Middle frontal gyrus (tissue), 1 donor: Measurements from ENCODE around the gene ZNF212.
"Not testable (repeated sequence)": the region's sequence is repeated elsewhere in the genome, so short reads cannot be mapped to it uniquely, and the experiment has no call there.

Experiments
- DNase-seq: peaks from one replicate; pipeline ENCODE4 v3.0.0-alpha.2; 2015; ENCODE audit warnings: low spot score; ENCODE audit errors: extremely low spot score

The ZNF212 gene

DNA sequence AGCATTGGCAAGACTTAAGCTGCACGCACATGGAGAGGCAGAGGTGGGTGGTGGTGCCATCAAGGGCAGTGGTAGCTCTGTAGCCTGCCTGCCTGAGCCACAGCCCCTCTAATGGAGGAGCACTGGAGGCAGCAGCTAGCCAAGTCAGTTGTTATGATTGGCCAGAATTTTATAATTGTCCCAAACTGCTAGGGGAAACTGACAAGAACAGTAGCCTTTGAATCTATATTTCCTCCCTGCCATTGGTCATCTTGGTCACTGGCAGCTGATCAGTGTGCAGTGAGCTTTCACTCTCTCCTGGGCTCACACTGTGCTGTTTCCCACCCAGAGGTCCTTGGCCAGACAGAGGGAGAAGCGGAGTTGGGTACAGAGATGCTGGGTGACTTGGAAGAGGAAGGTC, 12.9 kb downstream of the ZNF212 start:
- DNase-seq = no peak

DNA sequence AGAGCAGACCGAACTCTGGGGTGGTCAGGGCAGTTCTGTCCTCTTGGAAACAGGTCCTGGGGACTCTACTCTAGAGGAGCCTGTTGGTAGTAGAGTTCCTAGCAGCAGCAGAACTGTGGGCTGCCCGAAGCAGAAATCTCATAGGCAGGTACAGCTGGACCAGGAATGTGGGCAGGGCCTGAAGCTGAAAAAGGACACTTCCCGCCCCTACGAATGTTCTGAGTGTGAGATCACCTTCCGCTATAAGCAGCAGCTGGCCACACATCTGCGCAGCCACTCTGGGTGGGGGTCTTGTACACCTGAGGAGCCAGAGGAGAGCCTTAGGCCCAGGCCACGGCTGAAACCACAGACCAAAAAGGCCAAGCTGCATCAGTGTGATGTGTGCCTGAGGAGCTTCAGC, 14.2 kb downstream of the ZNF212 start:
- DNase-seq = no peak

DNA sequence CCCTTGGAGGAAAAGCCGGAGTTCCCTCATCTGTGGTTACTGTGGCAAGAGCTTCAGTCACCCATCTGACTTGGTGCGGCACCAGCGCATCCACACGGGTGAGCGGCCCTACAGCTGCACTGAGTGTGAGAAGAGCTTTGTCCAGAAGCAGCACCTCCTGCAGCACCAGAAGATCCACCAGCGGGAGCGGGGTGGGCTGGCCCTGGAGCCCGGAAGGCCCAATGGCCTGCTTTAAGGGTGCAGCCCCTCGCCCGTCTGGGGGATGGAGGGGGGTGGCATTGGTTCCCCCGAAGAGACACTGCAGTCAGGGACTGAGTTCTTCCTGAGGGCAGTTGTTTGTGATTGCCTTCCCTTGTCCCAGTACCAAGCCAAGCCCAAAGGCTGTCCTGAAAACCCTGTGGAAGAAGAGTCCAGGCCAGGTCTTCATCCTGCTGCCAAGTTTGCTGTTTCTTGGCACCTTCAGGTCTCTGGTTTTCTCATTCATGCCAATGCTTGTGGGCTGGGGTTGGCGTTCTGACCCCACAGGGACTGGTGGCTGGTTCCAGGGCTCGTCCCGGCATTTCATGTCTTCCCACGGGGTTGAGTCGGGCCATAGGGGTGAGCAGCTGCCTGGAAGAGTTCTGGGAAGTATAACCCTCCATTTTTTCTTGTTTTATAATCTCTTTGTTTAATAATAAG, 14.9 kb downstream of the ZNF212 start:
- DNase-seq = no peak

DNA sequence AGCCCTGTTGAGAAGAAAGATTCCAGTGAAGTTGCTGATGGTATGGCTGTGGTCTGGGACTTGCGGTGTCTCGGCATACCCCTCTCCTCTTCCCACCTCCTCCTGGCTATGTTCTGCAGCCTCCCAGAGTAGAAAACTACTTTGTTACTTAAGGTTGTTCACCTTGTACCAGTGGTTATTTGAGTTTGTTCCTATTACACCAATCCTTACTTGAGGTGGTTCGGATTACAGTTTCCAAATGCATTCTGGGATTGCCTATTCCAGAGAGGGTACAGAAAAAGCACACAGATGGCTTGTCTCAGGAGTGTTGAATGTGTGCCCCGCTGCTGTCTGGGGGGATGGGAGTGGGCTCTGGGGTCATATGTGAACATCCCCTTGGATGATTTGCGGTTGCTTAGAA, 15.7 kb downstream of the ZNF212 start:
- no peak for DNase-seq

DNA sequence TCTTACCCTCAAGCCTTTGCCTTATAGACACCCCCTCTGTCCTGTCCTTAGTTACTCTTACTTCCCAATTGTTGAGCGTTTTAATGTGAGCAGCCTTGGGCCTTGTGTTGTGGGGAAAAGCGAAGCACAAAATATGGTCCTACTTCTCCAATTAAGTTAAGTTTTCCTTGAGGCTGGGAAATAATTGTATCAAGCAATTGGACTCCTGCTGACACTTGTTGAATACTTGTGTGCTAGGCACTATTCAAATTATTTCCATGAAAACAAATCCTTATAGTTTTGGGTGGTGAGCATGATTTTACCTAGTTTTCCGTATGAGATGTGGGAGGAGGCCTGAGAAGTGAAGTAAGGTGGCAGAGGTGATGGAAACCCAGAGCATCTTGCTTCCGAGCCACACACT, 17.1 kb downstream of the ZNF212 start:
- no peak for DNase-seq

DNA sequence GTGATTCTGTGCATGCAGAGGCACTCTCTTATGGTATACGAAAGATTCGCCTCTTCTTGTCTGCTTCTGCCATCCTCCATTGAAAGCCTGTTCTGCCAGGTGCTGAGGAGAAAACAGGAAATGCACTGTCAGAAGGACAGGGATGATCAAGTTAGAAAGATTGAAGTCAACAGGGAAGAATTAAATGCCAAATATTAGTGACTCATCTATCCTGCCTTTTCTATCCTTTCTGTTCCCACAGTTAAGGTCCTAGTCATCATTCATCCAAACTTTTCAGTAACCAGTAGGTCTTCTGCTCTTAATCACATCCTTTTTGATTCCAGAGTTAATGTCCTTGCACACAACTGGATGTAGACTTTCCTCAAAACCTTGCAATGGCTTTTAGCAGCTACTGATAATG, 17.7 kb downstream of the ZNF212 start:
- no peak for DNase-seq

DNA sequence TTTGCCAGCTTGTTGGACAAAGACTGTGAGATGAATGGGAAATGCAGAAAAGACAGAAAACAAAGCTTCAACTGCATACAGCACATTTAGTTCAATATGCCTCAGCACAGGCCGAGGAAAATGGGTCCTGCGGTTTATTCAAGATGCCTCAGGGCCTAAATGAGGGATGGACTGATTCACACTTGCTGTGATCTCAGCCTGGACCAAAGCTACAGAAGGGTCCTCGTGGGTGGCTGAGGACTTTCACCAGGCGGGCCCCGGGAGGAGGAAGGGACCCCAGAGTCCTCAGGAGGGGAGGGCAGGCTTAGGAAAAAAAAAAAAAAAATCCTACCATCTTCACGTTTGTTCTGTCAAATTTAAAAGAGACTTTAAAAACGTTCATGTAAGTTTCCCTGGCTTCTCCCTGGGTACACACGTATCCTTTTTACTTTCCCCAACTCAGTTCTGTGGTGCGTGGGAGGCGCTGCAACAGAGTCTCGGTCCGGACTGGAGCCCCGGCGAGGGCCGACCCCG, 21.9 kb downstream of the ZNF212 start:
- no peak for DNase-seq

DNA sequence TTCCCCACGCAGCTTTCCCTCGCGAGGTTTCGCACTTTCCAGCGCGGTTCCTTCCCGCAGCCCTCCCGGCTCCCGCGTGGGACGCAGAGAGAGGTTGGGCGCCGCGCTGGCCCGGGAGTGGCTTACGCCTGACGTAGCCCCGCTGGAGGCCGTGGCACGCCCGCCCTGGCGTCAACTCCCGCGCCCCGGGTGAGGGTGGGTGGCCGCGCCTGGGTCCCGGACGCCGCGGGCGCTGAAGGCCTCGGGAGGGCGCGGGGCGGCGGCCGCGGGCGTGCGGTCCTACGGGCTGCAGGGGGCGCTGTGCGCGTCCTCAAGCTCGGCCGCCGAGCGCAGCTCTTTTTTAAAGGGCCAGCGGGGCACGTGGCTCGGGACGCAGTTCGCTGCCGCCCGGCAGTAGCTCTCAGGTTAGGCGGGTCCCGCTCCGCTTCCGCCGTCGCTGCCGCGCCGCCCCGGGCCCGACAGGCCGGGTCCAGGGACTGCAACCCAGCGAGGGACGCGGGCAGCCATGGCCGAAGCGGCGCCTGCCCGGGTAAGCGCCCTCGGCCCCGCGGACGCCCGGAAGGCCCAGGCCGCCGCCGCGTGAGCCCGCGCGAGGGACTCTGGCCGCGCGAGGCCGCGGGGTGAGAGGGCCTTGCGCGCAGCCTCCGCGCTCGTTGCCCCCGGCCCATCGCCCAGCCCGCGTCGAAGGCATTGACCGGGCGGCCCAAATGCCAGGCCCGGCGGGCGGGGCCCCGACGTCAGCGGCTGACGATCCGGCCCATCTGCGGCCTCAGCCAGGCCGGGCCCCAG, 22.6 kb downstream of the ZNF212 start, which contains the start of gene ZNF783:
ZNF783 (plus strand) TSS at position 368 of the 789 bp plus-strand sequence; CDS start at position 506, 138 bp downstream.
- DNase-seq = peak; percentile 77

DNA sequence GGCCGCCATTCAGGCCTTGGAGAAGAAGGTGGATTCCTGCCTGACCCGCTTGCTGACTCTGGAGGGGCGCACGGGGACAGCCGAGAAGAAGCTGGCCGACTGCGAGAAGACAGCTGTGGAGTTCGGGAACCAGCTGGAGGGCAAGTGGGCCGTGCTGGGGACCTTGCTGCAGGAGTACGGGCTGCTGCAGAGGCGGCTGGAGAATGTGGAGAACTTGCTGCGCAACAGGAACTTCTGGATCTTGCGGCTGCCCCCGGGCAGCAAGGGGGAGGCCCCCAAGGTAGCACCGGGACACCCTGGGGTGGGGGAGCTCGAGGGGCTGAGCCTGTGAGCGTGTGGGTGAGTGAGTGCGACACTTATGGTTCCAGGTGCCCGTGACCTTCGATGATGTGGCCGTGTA, 27.0 kb downstream of the ZNF212 start:
- DNase-seq = no peak

DNA sequence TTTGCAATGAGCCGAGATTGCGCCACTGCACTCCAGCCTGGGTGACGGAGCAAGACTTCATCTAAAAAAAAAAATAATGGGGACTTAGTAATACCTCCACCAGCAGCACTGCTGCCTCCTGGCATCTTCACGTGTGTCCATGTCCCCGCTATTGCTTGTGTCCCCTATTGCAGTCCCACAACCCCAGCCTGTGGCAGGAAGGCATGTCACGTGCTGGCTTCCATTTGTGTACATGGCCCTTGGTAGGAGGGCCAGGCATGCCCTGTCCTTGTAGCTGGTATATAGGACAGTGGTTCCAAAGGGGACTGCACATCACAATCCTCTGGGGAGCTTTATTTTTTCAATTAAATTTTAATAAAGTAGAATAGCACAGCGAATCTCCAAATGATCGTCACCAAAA, 28.3 kb downstream of the ZNF212 start:
- DNase-seq = no peak

DNA sequence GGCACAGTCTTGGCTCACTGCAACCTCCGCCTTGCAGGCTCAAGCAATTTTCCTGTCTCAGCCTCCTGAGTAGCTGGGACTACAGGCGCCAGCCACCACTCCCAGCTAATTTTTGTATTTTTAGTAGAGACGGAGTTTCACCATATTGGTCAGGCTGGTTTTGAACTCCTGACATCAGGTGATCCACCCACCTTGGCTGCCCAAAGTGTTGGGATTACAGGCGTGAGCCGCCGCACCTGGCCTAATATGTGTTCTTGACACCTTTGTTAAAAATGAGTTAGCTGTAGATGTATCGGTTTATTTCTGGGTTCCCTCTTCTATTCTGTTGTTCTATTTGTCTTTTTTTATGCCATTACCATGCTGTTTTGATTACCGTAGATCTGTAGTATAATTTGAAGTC, 35.0 kb downstream of the ZNF212 start:
- not testable (repeated sequence) for DNase-seq

DNA sequence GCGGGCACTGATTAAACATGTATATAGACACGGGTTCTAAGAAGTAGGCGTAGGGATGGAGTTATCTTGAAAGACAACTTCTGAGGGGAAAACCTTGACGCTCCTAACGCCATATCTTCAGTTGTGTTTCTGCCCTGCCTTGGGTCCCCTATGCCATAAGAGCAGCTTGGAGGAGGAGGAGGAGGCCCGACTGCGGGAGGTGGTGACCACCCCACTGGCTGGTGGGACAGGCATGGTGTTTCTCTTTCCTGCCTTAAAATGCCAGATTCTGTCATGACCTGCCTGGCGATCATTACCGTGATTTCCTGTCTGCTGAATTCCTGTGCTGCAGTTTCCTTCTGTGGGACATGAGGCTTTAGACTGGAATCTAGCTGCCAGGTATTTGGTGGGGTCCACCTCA, 38.4 kb downstream of the ZNF212 start:
- no peak for DNase-seq

DNA sequence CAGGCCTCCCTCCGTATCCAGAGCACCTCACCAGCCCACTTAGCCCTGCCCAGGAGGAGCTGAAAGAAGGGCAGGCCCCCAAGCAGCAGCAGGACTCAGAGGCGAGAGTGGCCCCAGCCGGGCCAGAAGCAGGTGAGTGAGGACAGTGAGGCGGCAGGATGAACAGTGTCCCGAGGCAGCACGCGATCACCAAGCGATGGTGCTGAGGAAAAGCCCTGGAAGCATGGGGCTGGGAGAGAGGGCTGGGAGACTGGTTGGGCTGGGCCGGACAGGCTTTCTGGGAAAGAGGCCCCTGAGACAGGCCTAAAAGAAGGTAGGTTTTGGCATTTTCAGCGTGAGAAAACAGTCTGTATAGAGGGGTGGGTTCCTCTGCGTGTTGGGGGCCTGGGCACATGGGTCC, 38.9 kb downstream of the ZNF212 start:
- DNase-seq = no peak

DNA sequence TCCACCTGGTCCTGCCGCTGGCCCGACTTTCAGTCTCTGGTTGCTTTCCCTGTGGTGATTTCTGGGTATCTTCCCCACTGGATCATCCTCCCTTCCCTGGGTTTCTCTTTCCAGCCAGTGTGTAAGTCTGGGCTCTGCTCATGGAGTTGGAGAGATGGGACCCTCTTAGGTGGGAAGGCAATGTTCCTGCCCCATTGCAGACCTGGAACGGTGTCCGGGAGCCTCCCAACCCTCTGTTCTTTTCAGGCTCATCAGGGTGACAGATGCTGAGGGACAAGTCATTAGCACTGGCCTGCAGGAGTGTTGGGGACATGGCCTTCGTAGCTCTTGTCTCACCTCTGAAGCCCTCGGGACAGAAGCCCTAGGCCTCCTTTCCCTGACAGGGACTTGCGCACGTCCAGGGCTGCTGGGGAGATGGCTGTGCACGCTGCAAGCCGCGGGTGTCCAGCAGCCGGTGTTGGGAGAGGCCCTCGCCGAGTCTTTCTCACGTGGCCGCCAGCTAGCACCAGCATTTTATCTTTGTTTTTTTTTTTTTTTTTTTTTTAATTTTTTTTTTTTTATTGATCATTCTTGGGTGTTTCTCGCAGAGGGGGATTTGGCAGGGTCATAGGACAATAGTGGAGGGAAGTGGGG, 39.8 kb downstream of the ZNF212 start:
- DNase-seq = no peak

DNA sequence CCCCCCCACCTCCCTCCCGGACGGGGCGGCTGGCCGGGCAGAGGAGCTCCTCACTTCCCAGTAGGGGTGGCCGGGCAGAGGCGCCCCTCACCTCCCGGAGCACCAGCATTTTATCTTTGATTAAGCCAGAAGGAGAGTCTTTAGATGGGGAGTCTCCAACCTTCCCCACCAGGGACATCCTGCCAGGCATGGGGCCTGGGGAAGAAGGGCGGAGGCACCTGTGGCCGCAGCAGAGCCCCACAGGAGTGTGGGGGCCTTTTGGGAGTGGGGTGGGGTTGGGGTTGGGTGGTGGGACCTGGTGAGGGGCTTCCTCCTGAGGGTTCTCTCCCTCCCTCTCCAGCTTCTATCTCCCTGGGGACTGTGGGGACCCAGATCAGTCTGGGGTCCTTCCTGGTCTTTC, 40.7 kb downstream of the ZNF212 start:
- DNase-seq = no peak

DNA sequence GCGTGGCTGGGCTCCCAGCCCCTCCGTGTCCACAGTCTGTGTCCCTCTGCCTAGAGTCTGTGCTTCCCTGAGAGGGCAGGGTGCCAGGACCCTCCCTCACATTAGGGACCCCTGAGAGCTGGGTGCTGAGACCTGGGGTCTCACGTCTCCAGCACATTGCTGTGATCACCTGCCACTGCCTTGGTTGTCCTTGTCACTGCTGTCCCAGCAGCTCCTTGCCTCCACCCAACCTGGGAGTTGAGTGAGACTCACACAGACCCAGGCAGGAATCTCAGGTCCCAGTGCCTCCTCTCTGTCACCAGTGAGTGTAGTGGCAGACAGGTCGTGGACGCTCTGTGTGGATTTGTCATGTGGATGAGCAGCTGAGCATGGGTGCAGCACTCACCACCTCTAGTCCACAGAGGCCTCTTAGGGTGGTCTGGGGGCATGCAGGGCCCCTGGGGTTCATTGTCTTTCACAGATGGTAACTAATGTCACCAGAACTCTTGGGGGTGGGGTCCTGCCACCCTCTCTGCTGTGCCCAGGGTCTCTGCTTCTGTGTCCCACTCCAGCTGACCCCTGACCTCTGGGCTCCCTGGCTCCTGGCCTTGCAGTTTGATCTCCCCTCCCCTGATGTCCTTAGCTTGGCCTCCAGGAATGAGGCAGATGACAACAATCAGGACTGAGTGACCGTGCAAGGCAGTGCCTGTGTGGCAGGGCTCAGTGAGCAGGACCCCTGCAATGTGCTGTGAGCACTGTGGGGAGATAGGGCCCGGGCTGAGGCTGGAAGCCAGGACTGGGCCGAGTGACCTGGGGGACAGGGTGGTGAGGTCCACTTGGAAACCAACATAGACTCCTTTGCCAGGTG, 41.4 kb downstream of the ZNF212 start:
- DNase-seq = no peak

DNA sequence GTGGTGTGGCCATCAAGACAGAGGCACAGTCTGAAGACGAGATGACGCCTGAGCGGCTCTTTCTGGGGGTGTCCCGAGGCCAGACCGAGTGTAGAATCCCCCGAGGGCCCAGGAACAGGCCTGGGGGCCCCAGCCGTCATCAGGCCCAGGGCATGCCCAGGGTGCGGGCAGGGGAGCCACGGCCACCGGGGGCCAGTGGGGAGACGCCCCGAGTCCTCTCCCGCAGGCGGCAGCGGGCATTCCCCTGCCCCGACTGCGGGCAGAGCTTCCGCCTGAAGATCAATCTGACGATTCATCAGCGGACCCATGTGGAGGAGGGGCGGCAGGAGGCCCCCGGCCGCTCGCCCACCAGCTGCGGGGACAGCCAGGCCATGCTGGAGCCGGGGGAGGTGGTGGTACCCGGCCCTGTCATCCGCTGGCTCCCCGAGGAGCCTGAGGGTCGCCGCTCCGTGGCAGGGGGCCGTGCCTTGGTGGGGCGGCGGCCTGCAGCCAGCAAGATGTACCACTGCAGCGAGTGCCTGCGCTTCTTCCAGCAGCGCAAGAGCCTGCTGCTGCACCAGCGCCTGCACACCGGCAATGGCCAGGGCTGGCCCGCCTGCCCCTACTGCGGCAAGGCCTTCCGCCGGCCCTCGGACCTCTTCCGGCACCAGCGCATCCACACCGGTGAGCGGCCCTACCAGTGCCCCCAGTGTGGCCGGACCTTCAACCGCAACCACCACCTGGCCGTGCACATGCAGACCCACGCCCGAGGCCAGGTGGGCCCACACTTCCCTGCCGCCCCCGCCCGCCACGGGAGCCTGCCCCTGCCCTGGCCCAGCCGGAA, 42.3 kb downstream of the ZNF212 start:
- DNase-seq = no peak

DNA sequence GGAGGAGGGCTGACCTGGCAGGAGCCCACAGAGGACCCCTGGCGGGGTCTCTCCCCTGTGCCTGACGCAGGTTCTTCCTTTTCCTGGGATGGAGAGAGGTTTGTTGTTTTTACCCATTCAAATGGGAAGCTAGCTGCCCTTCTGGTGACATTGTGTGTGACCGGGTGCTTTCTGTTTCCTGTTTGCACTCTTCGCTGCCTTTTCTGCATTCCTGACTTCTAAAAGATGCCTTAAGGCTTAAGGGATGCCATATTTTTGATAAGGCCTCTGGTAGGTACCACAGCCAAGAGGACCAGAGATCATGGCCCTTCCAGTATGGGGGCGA, 42.8 kb downstream of the ZNF212 start:
- DNase-seq = no peak

DNA sequence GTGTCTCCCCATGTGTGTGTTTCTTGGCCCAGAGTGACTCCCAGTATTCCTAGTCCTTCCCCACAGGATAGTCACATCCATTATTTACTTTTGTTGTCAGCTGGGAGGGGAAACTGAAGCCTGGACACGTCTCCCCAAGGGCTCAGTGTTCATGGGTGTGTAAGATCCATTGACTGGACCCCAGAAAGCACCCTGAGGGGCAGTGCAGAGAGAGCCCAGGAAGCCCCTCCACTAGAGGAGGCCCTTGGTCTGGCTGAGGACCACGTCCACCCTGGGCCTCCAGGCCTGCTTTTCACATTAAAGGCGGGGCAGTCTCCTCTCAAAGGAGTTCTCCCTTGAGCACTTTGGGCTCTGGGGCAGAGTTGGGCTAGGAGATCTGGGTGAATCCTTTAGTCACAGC, 43.9 kb downstream of the ZNF212 start:
- no peak for DNase-seq

DNA sequence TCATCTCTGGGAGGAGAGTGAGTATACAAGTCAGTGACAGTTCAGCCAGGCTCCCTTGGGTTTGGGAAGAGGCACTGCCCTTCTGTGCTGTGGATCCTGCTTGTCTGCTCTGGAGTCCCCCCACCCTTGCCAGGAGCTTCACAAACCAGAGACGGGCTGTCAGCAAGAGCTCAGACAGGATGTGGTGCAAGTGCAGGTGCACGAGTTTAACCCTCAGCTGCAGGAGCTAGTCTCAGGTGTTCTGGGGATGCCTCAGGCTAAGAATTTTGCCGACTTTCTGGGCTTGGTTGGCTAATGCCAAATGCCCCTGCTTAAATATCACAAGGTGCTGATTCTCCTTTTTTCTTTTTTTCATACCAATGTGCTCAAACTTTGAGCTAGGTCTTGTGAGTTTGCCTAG, 44.9 kb downstream of the ZNF212 start:
- no peak for DNase-seq
